Activated naive CD4-positive, alpha-beta T cell treated with anti-CD3 and anti-CD28 coated beads, Interleukin-2, amount 50 U/mL, for 24 hours (primary cell): ENCODE measurements around the gene GRPEL1.
A peak's percentile ranks its signal among the peaks of the same experiment; 100 is the strongest.

Experiments
- H3K27ac Mint-ChIP-seq: one replicate; pipeline ENCODE4 v1.8.0; 2021; ENCODE audit warnings: mild to moderate bottlenecking, mixed read lengths
- H3K27me3 Mint-ChIP-seq: one replicate; pipeline ENCODE4 v1.8.0; 2021; ENCODE audit warnings: mixed read lengths
- H3K36me3 Mint-ChIP-seq: one replicate; pipeline ENCODE4 v1.8.0; 2021; ENCODE audit warnings: mixed read lengths
- H3K4me1 Mint-ChIP-seq: one replicate; pipeline ENCODE4 v1.8.0; 2021; ENCODE audit warnings: mixed read lengths
- H3K4me3 Mint-ChIP-seq: one replicate; pipeline ENCODE4 v1.8.0; 2021; ENCODE audit warnings: mild to moderate bottlenecking, mixed read lengths
- H3K9me3 Mint-ChIP-seq: one replicate; pipeline ENCODE4 v1.8.0; 2021; ENCODE audit warnings: mixed read lengths

The GRPEL1 gene

GRCh38 chr4:7059662-7060061 is 8.2 kb downstream of the GRPEL1 start:
- no peak overlapping the region for H3K4me3 Mint-ChIP-seq
- H3K27ac Mint-ChIP-seq: no peak overlapping the region
- H3K27me3 Mint-ChIP-seq: no peaks in the 10 kb centered on the region
- no peaks in the 10 kb centered on the region for H3K9me3 Mint-ChIP-seq
- peaks cover 16% of the 10 kb centered on the region for H3K4me1 Mint-ChIP-seq
- peaks cover 10% of the 10 kb centered on the region for H3K36me3 Mint-ChIP-seq

- Mint-ChIP-seq H3K36me3 (peaks cover 11% of the 10 kb centered on the region), H3K27me3 (no peaks in the 10 kb centered on the region), H3K4me3 (no peak overlapping the region), H3K27ac (no peak overlapping the region), H3K9me3 (no peaks in the 10 kb centered on the region), H3K4me1 (peaks cover 10% of the 10 kb centered on the region)
Measured at GRCh38 chr4:7058792-7059191, 9.1 kb downstream of the GRPEL1 start.

GRCh38 chr4:7055990-7056325 is 11.9 kb downstream of the GRPEL1 start:
- Mint-ChIP-seq H3K36me3 (peaks cover 4% of the 10 kb centered on the region), H3K27me3 (no peaks in the 10 kb centered on the region), H3K4me1 (peaks cover 14% of the 10 kb centered on the region), H3K4me3 (no peak overlapping the region), H3K27ac (peak overlapping the region; percentile 65), H3K9me3 (no peaks in the 10 kb centered on the region)

- Mint-ChIP-seq H3K9me3 (no peaks in the 10 kb centered on the region), H3K4me1 (peaks cover 14% of the 10 kb centered on the region), H3K4me3 (no peak overlapping the region), H3K27me3 (no peaks in the 10 kb centered on the region), H3K36me3 (peaks cover 4% of the 10 kb centered on the region), H3K27ac (no peak overlapping the region)
Measured at GRCh38 chr4:7055111-7055989, 12.5 kb downstream of the GRPEL1 start.

GRCh38 chr4:7054106-7054880 is 13.6 kb downstream of the GRPEL1 start:
- no peaks in the 10 kb centered on the region for H3K9me3 Mint-ChIP-seq
- no peak overlapping the region for H3K4me3 Mint-ChIP-seq
- peaks cover 4% of the 10 kb centered on the region for H3K36me3 Mint-ChIP-seq
- no peaks in the 10 kb centered on the region for H3K27me3 Mint-ChIP-seq
- peak overlapping the region; percentile 51 for H3K27ac Mint-ChIP-seq
- peaks cover 20% of the 10 kb centered on the region for H3K4me1 Mint-ChIP-seq

- Mint-ChIP-seq H3K4me1 (peaks cover 23% of the 10 kb centered on the region), H3K36me3 (peaks cover 4% of the 10 kb centered on the region), H3K4me3 (no peak overlapping the region), H3K27me3 (no peaks in the 10 kb centered on the region), H3K27ac (no peak overlapping the region), H3K9me3 (no peaks in the 10 kb centered on the region)
Measured at GRCh38 chr4:7052923-7053715, 14.7 kb downstream of the GRPEL1 start.

GRCh38 chr4:7052313-7052712 is 15.6 kb downstream of the GRPEL1 start:
- Mint-ChIP-seq H3K4me3 (peak overlapping the region; percentile 19), H3K27me3 (no peaks in the 10 kb centered on the region), H3K27ac (peak overlapping the region; percentile 12), H3K36me3 (peaks cover 4% of the 10 kb centered on the region), H3K4me1 (peaks cover 30% of the 10 kb centered on the region), H3K9me3 (no peaks in the 10 kb centered on the region)

GRCh38 chr4:7051905-7052304 is 16.0 kb downstream of the GRPEL1 start:
- Mint-ChIP-seq H3K4me3 (no peak overlapping the region), H3K9me3 (no peaks in the 10 kb centered on the region), H3K36me3 (peaks cover 4% of the 10 kb centered on the region), H3K27me3 (no peaks in the 10 kb centered on the region), H3K4me1 (peaks cover 34% of the 10 kb centered on the region), H3K27ac (no peak overlapping the region)

GRCh38 chr4:7051144-7051495 is 16.7 kb downstream of the GRPEL1 start:
- Mint-ChIP-seq H3K36me3 (peaks cover 4% of the 10 kb centered on the region), H3K27ac (no peak overlapping the region), H3K4me1 (peaks cover 42% of the 10 kb centered on the region), H3K4me3 (no peak overlapping the region), H3K9me3 (no peaks in the 10 kb centered on the region), H3K27me3 (no peaks in the 10 kb centered on the region)

- Mint-ChIP-seq H3K4me3 (no peak overlapping the region), H3K4me1 (peaks cover 47% of the 10 kb centered on the region), H3K36me3 (peaks cover 4% of the 10 kb centered on the region), H3K9me3 (no peaks in the 10 kb centered on the region), H3K27ac (no peak overlapping the region), H3K27me3 (no peaks in the 10 kb centered on the region)
Measured at GRCh38 chr4:7050481-7051143, 17.3 kb downstream of the GRPEL1 start.

GRCh38 chr4:7049739-7050138 is 18.1 kb downstream of the GRPEL1 start:
- Mint-ChIP-seq H3K4me3 (no peak overlapping the region), H3K9me3 (no peaks in the 10 kb centered on the region), H3K27ac (no peak overlapping the region), H3K36me3 (peaks cover 4% of the 10 kb centered on the region), H3K27me3 (no peaks in the 10 kb centered on the region), H3K4me1 (peaks cover 56% of the 10 kb centered on the region)

GRCh38 chr4:7049295-7049694 is 18.6 kb downstream of the GRPEL1 start:
- Mint-ChIP-seq H3K27ac (no peak overlapping the region), H3K27me3 (no peaks in the 10 kb centered on the region), H3K4me1 (peaks cover 60% of the 10 kb centered on the region), H3K9me3 (no peaks in the 10 kb centered on the region), H3K36me3 (peaks cover 2% of the 10 kb centered on the region), H3K4me3 (no peak overlapping the region)

GRCh38 chr4:7048642-7049041 is 19.2 kb downstream of the GRPEL1 start:
- Mint-ChIP-seq H3K27me3 (no peaks in the 10 kb centered on the region), H3K27ac (peak overlapping the region; percentile 19), H3K36me3 (no peaks in the 10 kb centered on the region), H3K4me3 (no peak overlapping the region), H3K4me1 (peaks cover 60% of the 10 kb centered on the region), H3K9me3 (no peaks in the 10 kb centered on the region)

GRCh38 chr4:7046971-7047370 is 20.9 kb downstream of the GRPEL1 start:
- no peaks in the 10 kb centered on the region for H3K27me3 Mint-ChIP-seq
- H3K4me3 Mint-ChIP-seq: peak overlapping the region; percentile 30
- H3K27ac Mint-ChIP-seq: peak overlapping the region; percentile 83
- no peaks in the 10 kb centered on the region for H3K36me3 Mint-ChIP-seq
- peaks cover 54% of the 10 kb centered on the region for H3K4me1 Mint-ChIP-seq
- H3K9me3 Mint-ChIP-seq: no peaks in the 10 kb centered on the region
